ENCODE measurements around the gene ASMTL. TPM values are rescaled to one million over a fixed set of nuclear protein-coding genes. Genes with fewer than 3 reads are reported as not detected.
A peak's percentile ranks its signal among the peaks of the same experiment; 100 is the strongest.

The ASMTL gene
- 19.1 TPM for total RNA-seq
- long read RNA-seq, transcript ASMTL-201 (13 exons, 2,027 nt): major isoform, 48 of 72 reads
- long read RNA-seq, partial matches to known transcripts: 8 of 72 reads
- long read RNA-seq, other reads (novel, unspliced or antisense): 16 of 72 reads

DNA sequence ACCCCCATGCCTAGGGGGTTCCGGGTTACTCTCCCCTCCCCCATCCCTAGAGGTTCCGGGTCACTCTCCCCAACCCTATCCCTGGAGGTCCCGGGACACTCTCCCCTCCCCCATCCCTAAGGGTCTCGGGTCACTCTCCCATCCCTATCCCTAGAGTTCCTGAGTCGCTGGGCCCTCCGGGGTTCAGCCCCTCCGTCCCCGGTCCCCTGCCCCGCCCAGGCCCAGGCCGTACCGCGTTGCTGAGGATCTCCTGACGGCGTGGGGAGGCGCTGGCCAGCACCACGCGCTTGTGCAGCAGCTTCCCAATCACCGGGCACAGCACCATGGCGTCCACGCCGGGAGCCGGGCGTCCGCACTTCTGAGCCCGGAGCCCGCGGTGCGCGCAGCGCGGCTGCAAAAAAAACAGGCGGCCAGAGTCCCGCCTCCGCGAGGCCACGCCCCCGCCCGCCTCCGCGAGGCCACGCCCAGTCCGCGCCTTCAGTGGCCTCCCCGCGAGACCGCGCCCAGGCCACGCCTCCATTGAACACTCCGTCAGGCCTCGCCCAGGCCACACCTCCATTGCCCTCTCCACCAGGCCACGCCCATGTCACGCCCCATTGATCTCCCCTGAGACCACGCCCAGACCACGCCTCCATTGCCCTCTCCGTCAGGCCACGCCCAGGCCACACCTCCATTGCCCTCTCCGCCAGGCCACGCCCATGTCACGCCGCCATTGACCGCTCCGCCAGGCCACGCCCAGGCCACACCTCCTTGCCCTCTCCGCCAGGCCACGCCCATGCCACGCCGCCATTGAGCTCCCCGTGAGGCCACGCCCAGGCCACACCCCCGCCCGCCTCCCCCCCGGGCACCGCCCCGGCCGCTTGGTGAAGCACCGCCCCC lies at the start of gene ASMTL:
ASMTL (minus strand) TSS at position 394 of the 879 bp plus-strand sequence; CDS start at position 325, 69 bp downstream.
- Histone ChIP-seq H3K36me3 (no peaks in the 10 kb centered on the region), H3K27ac (peak within 1 kb of the TSS; percentile 85), H3K27me3 (ENCODE audit: low read depth) (no peaks in the 10 kb centered on the region), H3K9me3 (no peaks in the 10 kb centered on the region), H3K4me3 (peak within 1 kb of the TSS; percentile 74), H3K4me1 (peaks cover 14% of the 10 kb centered on the region)
- TF ChIP-seq, protein P1, sequence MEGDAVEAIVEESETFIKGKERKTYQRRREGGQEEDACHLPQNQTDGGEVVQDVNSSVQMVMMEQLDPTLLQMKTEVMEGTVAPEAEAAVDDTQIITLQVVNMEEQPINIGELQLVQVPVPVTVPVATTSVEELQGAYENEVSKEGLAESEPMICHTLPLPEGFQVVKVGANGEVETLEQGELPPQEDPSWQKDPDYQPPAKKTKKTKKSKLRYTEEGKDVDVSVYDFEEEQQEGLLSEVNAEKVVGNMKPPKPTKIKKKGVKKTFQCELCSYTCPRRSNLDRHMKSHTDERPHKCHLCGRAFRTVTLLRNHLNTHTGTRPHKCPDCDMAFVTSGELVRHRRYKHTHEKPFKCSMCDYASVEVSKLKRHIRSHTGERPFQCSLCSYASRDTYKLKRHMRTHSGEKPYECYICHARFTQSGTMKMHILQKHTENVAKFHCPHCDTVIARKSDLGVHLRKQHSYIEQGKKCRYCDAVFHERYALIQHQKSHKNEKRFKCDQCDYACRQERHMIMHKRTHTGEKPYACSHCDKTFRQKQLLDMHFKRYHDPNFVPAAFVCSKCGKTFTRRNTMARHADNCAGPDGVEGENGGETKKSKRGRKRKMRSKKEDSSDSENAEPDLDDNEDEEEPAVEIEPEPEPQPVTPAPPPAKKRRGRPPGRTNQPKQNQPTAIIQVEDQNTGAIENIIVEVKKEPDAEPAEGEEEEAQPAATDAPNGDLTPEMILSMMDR (IDR thresholded peaks at IDR 0.05): no peak
- intact Hi-C loops (cut with DNase I): no loop called here
- peak; percentile 95 to 96 for ATAC-seq
- peak; percentile 100 for DNase-seq

GRCh38 chrX:1502241-1502640 lies 49.5 kb upstream of the ASMTL start:
- Histone ChIP-seq H3K27me3 (ENCODE audit: low read depth) (no peaks in the 10 kb centered on the region), H3K4me1 (peaks cover 7% of the 10 kb centered on the region), H3K27ac (no peak overlapping the region), H3K36me3 (no peaks in the 10 kb centered on the region), H3K9me3 (no peaks in the 10 kb centered on the region), H3K4me3 (no peak overlapping the region)
- TF ChIP-seq, protein P1 (IDR thresholded peaks at IDR 0.05): no peak
- no peak for ATAC-seq
- DNase-seq: no peak
- intact Hi-C loops (cut with DNase I): no loop called here

DNA sequence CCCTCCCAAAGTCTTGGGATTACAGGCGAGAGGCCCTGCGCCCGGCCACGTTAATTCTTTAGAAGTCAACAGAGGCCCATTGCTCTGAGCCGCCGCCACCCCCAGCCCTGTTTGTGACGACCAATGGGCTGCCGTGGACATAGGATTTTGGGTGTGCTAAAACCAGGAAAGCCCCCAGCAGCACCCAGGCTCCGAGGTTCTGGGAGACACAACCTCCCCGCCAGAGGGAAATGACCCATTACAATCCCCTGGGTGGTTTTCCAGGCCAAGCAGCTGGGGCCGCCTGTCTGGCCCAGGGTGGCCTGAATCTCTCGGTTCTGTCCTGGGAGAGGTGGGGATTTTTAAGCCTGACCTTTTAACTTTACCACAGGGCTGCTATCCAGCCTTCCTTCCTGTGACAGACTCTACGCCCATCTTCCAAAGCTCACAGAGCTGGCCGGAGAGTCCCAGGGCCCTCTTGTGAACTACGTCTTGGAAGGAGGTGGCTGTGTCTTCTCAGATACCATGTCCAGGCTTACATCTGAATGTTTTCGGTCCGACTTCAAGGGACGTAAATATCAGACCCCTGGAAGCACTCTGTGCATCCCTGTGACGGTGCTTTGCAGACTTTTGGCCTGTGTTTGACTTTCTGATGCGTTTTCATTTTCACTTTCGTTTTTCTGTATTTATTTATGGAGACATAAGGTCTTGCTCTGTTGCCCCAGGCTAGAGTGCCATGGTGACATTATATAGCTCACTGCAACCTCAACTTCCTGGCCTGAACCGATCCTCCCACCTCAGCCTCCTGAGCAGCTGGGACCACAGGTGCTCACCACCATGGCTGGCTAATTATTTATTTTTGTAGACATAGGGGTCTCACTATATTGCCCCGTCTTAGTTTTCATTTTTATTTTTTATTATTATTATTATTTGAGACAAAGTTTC lies 48.3 kb upstream of the ASMTL start:
- Histone ChIP-seq H3K4me3 (peak overlapping the region; percentile 18), H3K27me3 (ENCODE audit: low read depth) (no peaks in the 10 kb centered on the region), H3K9me3 (no peaks in the 10 kb centered on the region), H3K36me3 (no peaks in the 10 kb centered on the region), H3K27ac (peak overlapping the region; percentile 69), H3K4me1 (peaks cover 7% of the 10 kb centered on the region)
- DNase-seq (no peak), ATAC-seq (peak in 1 of 2 donors; percentile 23)
- TF ChIP-seq, protein P1 (IDR thresholded peaks at IDR 0.05): no peak
- intact Hi-C loops (cut with DNase I): no loop called here

DNA sequence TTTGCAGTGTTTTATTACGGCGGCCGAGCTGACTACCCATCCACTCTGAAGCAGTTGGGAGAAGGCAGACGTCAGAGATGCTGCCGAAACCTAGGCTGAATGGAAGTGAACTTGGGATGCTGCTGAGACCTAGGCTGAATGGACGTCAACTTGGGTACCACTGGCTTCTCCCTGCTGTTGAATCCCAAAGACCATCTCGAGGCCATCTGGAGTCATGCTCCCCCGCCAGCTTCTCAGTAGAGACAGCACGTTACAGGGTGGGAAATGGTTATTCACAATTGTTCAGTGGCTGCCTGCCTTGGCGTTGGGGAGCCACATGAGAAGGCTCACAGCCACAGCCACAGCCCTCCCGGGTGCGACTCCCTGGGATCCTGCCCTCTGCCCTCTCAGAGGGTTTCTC lies 43.4 kb upstream of the ASMTL start:
- no peak for DNase-seq
- H3K36me3 ChIP-seq: no peaks in the 10 kb centered on the region
- H3K9me3 ChIP-seq: no peaks in the 10 kb centered on the region
- intact Hi-C loops (cut with DNase I): no loop called here
- peaks cover 13% of the 10 kb centered on the region for H3K4me1 ChIP-seq
- ATAC-seq: no peak
- H3K27me3 ChIP-seq (ENCODE audit: low read depth): no peaks in the 10 kb centered on the region
- TF ChIP-seq, protein P1 (IDR thresholded peaks at IDR 0.05): no peak
- no peak overlapping the region for H3K27ac ChIP-seq
- no peak overlapping the region for H3K4me3 ChIP-seq

DNA sequence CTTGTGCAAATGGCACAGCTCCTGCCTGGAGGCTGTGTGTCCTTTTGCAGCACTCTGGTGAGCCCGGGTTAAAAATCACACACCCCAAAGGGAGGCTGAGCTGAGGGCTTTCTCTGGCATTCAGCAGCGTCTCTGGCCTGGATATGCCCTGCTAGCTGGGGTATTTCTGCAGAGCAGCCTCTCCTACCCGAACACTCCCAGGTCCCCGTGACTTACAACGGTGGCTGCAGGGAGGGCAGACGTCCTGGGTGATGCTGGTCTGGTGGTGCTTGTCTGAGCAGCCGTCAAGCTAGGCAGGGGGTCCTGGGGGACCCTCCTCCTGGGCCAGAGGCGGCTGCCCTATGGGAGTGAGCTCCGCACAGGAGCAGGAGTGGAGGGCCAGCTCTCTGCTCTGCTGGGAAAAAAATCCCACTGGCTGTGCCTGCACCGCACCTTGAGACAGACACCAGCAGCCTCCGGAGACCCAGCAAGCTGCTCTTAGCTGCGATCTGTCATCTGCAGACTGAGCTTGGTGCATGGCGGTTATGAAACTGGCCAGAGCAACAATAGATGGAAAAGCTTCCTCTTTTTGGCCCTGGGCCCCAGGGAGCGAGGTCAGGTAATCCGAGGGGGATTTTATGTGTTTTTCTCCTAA lies 41.3 kb upstream of the ASMTL start:
- H3K4me3 ChIP-seq: no peak overlapping the region
- intact Hi-C loops (cut with DNase I): no loop called here
- H3K27me3 ChIP-seq (ENCODE audit: low read depth): no peaks in the 10 kb centered on the region
- H3K27ac ChIP-seq: no peak overlapping the region
- TF ChIP-seq, protein P1 (IDR thresholded peaks at IDR 0.05): no peak
- peak; percentile 45 to 68 for ATAC-seq
- H3K36me3 ChIP-seq: no peaks in the 10 kb centered on the region
- peaks cover 6% of the 10 kb centered on the region for H3K4me1 ChIP-seq
- DNase-seq: no peak
- H3K9me3 ChIP-seq: no peaks in the 10 kb centered on the region
